Omental fat pad (tissue), 4 donors: ENCODE data around the gene RAVER2. TPM values are rescaled to one million over a fixed set of nuclear protein-coding genes. Genes with fewer than 3 reads are reported as not detected.

Experiments
- ATAC-seq: fragments of 150-250 bp; one replicate; pipeline ENCODE4 v1.9.1; 2016; ENCODE audit warnings: mild to moderate bottlenecking, moderate library complexity; ENCODE audit not compliant: low FRiP score
- DNase-seq: peaks from one replicate; pipeline ENCODE4 v3.0.0-alpha.2; 2019; ENCODE audit warnings: low spot score
- total RNA-seq, 4 donors: library from RNA; depleted of rRNA; stranded (reverse); fragments of >200 nt; gene quantifications; one replicate each; pipeline ENCODE4 v1.1.0, GENCODE V29; 2016
- TF ChIP-seq, protein P1 (sequence below), 3 donors: fragments of 450-650 bp; IDR thresholded peaks; one replicate each; pipeline ENCODE4 v1.5.1; 2016 to 2017; ENCODE audit warnings: antibody characterized with exemption in 3 of 3, mild to moderate bottlenecking in 3 of 3, moderate library complexity in 2 of 3

RAVER2 gene
- total RNA-seq, 4 donors from 2014 or later: 6.6 to 14.3 (median 10.3) TPM

DNA sequence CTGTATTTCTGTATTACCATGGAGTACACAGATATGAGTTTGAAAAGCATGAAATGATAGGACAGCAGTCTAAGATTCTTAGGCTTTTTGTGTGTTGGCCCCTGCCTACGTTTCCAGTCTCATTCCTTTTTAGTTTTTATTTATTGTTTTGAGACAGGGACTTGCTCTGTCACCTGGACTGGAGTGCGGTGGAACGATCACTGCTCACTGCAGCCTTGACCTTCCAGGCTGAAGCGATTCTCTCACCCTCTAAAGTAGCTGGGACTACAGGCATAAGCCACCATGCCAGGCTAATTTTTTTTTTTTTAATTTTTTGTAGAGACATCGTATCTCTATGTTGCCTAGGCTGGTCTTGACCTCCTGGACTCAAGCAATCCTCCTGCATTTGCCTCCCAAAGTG, 3.8 kb downstream of the RAVER2 start:
- no peak for ATAC-seq
- no peak for DNase-seq
- TF ChIP-seq, protein P1, sequence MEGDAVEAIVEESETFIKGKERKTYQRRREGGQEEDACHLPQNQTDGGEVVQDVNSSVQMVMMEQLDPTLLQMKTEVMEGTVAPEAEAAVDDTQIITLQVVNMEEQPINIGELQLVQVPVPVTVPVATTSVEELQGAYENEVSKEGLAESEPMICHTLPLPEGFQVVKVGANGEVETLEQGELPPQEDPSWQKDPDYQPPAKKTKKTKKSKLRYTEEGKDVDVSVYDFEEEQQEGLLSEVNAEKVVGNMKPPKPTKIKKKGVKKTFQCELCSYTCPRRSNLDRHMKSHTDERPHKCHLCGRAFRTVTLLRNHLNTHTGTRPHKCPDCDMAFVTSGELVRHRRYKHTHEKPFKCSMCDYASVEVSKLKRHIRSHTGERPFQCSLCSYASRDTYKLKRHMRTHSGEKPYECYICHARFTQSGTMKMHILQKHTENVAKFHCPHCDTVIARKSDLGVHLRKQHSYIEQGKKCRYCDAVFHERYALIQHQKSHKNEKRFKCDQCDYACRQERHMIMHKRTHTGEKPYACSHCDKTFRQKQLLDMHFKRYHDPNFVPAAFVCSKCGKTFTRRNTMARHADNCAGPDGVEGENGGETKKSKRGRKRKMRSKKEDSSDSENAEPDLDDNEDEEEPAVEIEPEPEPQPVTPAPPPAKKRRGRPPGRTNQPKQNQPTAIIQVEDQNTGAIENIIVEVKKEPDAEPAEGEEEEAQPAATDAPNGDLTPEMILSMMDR (IDR thresholded peaks at IDR 0.05): no peak

GRCh38 chr1:64750092-64750491, 5.2 kb downstream of the RAVER2 start:
- TF ChIP-seq, protein P1 (IDR thresholded peaks at IDR 0.05): no peak
- ATAC-seq: no peak
- DNase-seq: no peak

GRCh38 chr1:64750875-64751274, 6.0 kb downstream of the RAVER2 start:
- no peak for DNase-seq
- TF ChIP-seq, protein P1 (IDR thresholded peaks at IDR 0.05): no peak

GRCh38 chr1:64754173-64754572, 9.3 kb downstream of the RAVER2 start:
- TF ChIP-seq, protein P1 (IDR thresholded peaks at IDR 0.05): no peak
- no peak for ATAC-seq
- DNase-seq: no peak

More at GRCh38 chr1:64750875-64751274, 6.0 kb downstream of the RAVER2 start:
- no peak for ATAC-seq

- ATAC-seq: no peak
- no peak for DNase-seq
- TF ChIP-seq, protein P1 (IDR thresholded peaks at IDR 0.05): no peak
Measured at GRCh38 chr1:64755361-64755760, 10.5 kb downstream of the RAVER2 start.

- TF ChIP-seq, protein P1 (IDR thresholded peaks at IDR 0.05): no peak
- DNase-seq (no peak), ATAC-seq (no peak)
Measured at GRCh38 chr1:64756770-64757169, 11.9 kb downstream of the RAVER2 start.

GRCh38 chr1:64757213-64757612, 12.3 kb downstream of the RAVER2 start:
- ATAC-seq (no peak), DNase-seq (no peak)
- TF ChIP-seq, protein P1 (IDR thresholded peaks at IDR 0.05): no peak
